ENCODE data around the gene SFMBT1.

GRCh38 chr3:53051929-53052328, 6.1 kb upstream of the SFMBT1 start:
- TF ChIP-seq CTCF (IDR thresholded peaks at IDR 0.05; ENCODE audit: poor library complexity): no peak
- TF ChIP-seq EZH2 (IDR thresholded peaks at IDR 0.05; ENCODE audit: borderline replicate concordance): no peak

Data from hepatocyte (in vitro differentiated cells).